GM21619 (cell line): Measurements from ENCODE around the gene MFSD6.
"Not testable (repeated sequence)": the region's sequence is repeated elsewhere in the genome, so short reads cannot be mapped to it uniquely, and the experiment has no call there.

Experiments
- ATAC-seq: cut with Tn5 transposase; IDR thresholded peaks from one replicate; pipeline ENCODE4 v1.9.1; 2021; ENCODE audit not compliant: unreplicated experiment

MFSD6 gene

DNA sequence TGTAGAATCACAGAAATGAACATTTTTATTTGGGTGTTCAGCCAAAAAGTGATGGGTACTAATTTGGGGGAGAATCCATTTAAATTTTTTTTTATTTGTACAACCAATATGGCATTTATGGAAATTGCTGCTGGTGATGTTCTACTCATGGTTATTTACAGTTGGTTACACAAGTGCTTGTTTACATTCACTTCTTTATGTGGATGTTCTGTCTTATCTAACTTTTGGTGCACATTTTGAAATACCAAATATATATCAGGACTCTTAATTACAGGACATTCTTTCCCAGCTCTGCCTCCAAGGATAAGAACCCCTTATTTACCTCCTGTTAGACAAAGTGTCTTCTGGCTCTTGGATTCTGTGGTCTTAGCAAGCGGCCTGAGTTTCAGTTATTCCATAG is 91.1 kb downstream of the MFSD6 start:
- no peak for ATAC-seq

DNA sequence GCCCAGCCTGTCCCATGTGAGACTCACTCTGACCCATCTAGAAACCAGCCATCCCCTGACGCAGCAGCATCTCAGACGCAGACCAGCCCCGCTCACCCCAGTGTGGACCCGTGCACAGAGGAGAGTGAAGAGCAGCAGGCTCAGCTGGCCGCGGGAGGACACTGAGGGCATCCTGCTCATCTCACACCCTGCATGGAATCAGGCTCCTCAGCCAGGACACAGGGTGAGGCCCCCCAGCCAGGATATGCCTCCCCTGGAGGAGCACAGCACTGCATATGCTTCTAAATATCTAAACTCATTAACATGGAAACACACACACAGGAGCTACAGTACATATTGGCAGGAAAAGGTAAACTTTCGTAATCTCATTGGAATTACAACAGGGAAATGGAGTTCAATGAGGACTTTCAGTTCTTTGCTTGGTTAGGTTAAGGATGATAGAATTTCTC is 91.9 kb downstream of the MFSD6 start:
- ATAC-seq, result no peak

DNA sequence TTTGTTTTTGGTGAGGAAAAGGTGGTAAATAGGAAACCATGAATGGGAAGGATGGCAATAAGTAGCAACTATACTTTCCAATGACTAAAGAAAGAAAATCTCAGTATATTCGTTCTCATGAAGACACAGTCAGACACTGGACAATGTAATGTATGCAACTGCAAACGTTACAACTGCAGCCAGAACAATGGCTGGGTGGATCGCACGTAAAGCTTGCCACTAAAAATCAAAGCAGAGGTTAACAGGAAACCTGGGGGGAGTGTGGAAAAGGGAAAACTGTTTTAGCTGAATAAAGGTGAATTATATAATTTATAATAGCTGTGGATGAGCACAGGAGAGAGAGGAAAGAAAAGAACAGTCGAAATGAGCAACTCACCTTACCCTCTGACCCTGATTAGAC is 93.1 kb downstream of the MFSD6 start:
- no peak for ATAC-seq

DNA sequence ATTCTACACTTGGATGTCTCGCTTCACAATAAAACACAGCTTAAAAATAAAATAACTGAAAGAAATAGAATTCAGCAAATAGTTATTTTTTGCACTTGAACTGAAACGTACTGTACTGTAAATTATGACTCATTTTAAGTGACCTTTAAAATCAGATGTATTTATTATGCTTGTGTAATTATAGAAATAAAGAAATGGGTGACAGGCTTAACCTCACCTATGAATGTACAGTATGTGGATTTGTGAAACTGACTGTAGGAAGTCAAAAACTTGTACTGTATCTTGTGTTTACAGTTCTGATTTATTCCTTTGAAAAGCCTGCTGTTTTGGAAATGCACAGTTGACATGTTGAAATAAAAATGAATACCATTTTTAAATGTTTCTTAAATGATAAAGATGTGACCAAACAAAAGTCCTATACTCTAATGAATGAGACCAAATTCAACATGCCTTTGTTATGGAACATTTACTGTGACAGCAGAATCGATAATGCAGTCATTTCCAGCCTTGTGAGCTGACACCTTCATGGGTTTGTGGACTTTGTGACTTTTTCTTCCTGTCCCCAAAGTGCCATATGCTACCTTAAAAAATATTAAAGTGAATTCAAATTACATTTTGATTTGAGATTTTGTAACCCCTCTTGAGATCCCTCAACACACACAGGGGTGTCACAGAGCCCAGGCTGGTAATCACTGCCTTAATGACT is 93.7 kb downstream of the MFSD6 start:
- ATAC-seq, result no peak

DNA sequence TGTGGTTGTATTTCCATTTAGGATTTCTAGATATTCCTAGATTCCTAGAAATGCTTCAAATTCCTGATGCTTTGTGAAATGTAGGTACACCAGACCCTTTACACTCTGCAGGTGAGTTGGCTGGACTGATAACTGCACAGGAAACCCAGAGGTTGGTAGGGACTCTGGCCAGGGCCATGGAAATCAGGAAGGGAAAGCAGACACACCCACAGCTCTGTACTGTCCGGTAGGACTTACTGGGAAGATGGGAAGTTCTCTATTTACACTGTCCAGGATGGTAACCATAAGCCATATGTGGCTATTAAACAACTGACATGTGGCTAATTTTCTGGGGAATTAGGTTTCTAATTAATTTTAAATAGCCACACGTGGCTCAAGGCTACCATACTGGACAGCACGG is 94.9 kb downstream of the MFSD6 start:
- ATAC-seq, result no peak

DNA sequence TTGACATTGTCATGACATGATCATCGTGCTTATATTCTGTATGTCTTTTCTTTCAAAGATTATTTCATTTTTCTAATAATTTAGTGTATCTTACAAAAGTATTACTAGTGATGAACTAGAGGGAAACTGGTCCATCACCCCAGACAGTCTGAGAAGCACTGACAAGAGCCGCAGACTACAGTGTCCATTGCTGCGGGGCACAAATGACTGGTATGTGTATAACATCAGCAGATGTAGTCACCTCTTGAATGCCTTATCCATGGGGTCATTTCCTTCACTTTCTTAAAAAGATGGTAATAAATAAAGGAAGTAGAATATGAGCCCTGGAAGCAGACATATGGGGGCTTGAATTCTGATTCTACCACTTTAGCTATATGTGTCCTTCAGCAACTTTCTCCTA is 96.8 kb downstream of the MFSD6 start:
- no peak for ATAC-seq

DNA sequence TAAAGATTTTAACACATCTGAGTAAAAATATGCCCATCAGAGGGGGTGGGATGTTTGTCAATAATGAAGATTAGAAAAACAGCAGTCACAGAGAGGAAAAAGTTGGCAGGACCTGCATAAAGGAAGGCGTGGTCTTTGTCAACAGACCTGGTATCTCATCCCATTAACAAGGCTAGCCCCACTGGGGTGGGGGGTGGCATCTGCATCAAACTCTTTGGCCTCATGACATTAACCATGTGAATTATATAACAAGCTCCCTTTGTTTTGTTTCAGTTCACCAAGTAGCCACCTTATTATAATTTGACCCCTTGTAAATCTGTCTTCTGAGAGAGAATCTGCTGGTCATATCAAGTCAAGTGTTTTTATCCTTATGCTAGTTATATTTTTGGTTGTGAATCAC is 97.5 kb downstream of the MFSD6 start:
- ATAC-seq, result no peak

DNA sequence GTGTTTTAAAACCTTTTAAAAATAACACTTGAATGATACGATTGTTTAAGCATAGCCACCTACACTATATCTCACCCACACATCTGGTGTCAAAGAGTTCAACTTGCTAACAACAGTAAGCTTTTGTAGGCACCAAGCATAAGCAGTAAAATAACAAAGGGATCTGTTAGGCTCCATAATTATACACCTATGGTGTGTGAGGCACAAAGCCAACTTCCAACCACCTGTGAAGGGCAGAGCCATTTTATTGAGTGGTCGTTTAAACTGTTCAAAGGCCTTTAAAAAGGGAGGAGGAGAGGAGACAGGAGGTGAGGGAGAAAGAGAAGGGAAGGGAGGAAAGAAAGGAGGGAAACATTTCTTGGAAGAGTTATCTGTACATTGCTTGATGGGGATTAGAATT is 98.5 kb downstream of the MFSD6 start:
- ATAC-seq, result no peak

DNA sequence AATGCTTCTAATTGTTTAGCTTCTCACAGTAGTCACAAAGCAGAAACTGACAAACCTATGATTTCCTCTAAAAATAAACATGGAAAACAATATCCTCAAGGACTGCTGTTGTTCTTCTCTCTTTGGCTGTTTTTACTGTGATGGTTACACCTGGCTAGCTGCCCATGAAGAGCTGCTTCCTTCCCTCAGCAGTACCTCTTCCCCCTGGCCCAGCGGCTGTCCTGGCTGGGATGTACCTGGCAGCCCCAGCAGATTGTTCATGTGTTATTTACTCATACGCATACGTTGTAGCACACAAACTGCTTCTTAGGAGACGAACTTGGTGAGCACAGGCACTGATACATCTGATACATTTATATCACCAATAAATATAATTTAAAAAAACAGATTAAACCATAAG is 99.0 kb downstream of the MFSD6 start:
- no peak for ATAC-seq

DNA sequence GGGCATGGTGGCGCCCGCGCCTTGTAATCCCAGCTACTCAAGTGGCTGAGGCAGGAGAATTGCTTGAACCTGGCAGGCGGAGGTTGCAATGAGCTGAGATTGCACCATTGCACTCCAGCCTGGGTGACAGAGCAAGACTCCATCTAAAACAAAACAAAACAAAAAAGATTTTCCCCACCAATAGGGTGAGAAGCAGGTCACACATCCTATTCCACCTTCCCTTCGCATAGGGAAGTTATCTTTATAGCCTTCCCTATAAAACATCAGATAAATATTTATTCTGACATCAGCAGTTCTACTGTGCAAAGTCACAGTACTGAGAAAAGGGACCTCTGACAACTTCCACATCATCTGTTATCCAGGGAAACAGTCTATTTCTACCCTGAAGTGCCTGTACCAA is 101.7 kb downstream of the MFSD6 start:
- ATAC-seq, result not testable (repeated sequence)

DNA sequence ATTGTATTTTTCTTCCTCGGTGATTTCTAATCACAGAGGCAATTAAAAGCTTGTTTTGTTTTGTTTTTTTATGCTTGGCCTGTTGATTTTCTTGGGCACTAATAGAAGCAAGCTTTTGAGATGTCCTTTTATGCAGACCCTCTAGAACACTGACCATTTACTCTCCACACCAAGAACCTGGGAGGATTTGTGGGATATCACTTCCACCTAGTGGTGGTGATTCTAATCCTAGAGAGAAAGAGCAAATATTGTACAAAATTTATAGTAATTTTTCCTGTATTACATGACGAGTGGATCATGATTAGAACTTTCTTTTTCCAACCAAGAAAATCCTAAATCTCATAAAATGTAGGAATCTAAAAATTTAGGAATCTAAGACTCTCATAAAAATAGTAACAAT is 102.9 kb downstream of the MFSD6 start:
- ATAC-seq, result no peak

DNA sequence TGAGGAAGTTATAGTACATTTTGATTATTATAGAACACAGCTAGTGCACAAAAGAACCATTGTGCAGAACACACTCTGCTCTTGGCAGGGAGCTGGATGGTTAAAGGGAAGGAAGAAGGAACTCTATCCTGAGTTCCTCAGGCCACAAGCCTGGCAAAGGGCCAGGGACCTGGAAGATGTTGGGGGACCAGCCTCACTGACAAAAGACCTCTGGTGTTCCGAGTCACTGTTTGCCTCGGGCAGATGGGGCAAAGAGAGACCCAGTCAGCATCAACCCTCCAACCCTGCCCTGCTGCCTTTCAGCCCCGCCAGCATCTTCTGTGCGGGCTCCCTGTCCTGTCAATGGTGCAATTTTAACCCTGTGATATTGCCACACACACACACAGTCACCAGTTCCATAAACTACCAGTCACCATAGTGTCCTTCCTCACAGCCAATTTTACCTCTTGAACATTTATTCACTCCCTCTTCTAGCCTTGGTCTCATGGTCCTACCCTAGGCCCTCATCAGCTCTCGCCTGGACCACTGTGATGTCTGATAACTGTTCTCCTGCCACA is 104.5 kb downstream of the MFSD6 start:
- ATAC-seq, result no peak

DNA sequence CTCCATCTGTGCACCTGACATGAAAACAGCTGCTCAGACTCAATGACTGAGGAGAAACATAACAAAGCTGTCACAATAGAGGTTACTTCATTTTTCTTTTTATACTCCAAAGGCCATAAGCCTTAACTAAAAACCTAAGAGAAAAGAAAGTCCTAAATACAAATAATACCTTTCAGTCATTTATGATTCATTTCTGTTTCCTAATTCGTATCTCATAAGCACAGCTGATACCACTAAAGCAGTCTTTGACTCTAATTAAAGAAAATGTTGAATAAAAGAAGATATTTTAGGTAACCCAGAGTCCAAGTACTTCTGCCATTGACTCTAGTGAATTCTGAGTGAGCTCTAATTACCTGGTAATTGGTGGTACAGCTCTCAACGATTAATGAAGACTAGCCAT is 105.7 kb downstream of the MFSD6 start:
- no peak for ATAC-seq

DNA sequence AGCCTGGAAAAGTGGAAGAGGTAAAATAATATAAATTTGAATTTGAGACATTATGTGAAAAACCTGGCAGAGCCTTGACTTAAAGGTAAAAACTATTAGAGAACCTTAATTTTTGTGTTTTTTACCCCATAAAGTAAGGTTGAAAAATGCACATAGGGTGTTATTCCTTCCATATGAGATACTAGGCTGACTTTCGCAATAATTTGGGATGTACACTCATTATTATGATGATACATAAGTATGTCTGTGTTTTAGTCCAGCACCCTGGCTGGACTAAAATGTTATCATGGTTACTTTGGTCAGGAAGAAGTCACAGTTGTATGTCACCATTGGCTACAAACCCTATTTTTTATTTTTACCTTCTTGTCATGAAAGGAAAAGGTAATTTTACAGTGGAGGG is 106.5 kb downstream of the MFSD6 start:
- ATAC-seq, result no peak

DNA sequence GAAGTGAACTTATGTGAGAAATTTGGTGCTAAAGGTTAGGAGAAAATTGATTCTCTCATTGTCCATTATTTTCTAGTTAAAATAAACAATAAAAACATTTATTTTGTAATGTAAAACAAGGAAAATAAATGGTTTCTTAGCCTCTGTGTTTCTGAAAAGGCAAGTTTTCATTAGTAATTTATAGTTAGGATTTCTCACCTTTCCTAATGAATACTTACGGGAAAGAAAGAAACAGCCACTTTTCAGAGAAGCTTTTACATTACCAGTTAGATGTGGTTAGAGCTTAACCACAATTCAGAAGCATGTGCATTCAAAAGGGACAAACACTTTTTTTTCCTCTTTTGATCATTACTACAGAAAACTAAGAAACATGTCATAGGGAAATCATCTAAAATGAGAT is 107.5 kb downstream of the MFSD6 start:
- ATAC-seq, result no peak

DNA sequence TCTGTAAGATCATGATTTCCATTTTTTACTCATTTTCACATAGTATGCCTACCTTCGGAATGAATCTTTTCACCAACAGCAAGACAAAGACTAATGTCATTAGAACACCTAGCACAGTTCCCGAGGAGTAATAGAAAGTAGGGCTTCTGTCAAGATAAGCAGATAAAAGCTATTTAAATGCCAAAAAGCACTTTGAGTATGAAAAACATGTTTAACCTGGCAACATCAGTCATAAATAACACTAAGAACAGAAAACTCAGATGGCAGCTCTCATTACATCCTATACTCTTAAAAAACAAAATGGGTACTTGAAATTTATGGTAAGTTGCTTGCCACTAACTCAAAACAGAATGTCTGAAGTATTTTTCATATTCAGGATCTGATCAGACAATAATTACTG is 109.3 kb downstream of the MFSD6 start:
- ATAC-seq, result no peak

DNA sequence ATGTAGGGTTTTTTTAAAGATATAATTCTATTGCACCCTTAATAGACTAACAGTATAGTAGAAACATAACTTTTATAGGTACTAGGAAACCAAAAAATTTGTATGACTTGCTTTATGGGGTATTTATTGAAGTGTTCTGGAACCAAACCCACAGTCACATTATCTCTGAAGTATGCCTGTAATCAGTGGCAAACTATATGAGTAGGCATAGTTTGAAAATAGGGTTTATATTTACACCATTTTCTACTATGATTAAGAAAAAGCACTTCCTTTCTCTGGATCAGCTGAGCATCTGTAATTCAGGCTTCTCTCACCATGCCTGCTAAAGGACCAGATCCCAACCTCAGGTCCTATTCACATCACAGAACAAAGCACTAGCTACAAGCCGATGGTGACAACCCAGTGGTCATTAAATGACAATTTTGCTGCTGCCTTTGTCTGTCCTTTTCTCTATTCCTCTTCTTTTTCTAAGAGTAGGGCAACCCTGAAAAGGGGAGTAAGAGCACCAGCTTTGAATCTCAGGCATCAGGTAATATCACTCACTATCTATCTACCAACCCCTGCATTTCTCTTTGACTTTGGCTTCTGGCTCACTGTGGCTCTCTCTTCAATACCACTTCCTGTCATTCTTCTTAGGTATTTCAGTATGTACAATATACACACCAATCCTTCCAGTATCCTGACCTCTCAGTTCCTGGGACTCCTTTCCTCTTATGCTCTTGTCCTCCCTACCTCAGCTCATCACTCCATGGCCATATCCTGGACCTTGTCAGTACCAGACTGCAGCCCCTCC is 112.0 kb downstream of the MFSD6 start:
- ATAC-seq, result no peak

DNA sequence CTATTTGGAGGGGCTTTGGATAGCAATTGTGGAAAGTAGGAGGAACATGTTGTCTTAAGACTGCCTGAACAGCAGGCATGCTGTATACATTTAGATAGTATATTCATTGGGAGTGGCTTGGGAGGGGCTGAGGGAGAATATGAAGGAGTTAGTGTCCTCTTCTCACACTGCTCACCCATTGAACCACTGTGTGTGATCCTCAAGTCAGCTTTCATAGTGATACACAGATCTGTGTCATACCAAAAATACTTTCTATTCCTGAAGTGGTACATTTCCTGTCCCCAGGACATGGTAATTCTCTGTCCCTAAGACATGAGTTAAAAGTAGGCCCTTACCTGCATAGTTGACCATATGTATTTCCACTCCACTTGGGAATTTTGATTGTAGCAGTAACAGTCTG is 116.8 kb downstream of the MFSD6 start:
- ATAC-seq, result no peak

DNA sequence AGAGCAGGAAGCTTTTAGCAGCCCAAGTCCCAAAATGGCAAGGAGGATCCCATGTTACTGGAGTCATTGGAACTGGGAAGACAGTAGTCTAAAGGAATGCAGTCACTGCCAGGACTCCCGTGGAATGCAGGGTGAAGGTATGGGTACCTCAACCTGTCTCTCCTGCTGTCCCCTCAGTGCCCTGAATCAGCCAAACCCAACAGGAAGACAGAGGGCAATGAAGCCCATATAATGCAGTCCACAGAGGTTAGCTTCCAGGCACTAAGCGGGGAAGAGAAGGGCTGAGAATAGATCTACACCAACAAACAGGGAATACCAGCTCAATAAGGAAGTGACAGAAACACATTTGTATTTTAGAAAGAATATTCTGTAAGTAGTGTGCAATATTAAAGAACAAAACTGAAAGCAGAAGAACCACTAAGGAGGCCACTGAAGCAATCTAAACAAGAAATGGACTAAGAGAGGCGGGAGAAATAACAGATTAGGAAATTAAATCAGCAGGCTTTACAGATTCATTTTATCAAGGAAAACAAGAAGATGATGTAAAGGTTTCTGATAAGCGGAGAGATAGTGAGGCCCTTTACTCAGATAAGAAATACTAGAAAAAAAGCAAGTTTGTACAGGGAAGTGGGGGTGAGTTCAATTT is 118.1 kb downstream of the MFSD6 start:
- no peak for ATAC-seq

DNA sequence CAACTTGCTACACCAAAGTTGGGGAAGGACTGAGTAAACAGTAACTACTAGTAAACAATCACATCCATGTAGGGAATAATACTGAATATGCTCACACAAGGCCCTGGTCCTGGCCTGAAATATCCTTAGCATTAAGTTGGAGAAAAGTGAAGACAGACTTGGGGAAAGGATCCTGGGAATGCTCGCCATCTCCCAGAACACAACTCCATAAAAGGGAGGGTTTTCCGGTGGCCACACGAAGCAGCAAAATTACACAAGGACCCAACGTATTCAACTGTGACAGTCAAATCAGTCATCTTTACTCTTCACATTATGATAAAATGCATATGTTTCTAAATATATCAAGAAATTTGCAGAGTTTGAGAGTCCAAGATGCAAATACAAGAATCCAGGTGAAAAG is 119.1 kb downstream of the MFSD6 start:
- ATAC-seq, result no peak

DNA sequence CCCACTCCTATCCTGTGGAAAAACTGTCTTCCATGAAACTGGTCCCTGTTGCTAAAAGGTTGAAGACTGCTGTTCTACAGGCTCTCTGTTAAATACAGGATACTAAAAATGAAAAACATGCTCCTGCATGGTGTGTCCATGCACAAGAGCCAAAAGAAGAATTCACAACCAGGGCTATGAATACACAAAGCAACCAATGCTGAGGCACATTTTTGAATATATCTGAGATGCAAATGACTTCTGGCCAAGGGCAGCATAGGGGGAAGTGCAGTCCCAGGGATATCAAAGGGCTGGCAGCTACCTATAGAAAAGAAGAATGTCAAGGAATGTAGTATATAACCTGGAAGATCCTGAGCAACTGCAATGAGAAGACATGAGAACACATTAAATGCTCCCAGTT is 119.8 kb downstream of the MFSD6 start:
- ATAC-seq, result no peak

DNA sequence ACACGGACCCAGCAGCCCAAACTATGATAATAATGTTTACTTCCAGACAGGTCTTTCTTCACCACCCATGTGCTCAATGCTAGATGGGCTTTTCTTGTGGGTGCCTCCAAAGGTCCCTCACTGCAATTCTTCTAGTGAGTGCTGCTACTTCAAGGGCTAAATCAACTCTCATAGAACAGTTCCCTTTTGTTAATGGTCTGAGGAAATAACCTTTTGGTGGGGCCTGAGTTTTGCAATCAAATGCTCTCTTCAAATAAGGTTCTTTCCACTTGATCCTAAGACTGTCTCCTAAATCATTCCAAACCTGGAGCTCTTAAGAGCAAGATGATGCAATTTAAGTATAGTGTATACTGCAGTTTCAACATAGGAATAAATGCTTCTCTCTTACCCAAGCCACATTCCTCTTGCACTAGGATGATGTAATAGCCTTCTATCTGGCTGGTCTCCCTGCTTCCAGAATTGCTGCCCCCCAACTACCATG is 120.4 kb downstream of the MFSD6 start:
- ATAC-seq, result no peak
